GM19324 (cell line): ENCODE data around the gene GP9.
"Not testable (repeated sequence)": the region's sequence is repeated elsewhere in the genome, so short reads cannot be mapped to it uniquely, and the experiment has no call there.

Source experiments
- ATAC-seq: cut with Tn5 transposase; IDR thresholded peaks from one replicate; pipeline ENCODE4 v1.9.1; 2021; ENCODE audit warnings: mild to moderate bottlenecking, moderate library complexity; ENCODE audit not compliant: unreplicated experiment, low FRiP score

Gene GP9

GRCh38 chr3:129106320-129106719, 45.7 kb downstream of the GP9 start:
- ATAC-seq: no peak

- ATAC-seq: no peak
These were observed 46.4 kb downstream of the GP9 start for GRCh38 chr3:129106866-129107565.

GRCh38 chr3:129107793-129108192, 47.2 kb downstream of the GP9 start:
- no peak for ATAC-seq

GRCh38 chr3:129111076-129111780, 50.6 kb downstream of the GP9 start:
- not testable (repeated sequence) for ATAC-seq
